Stimulated activated CD8-positive, alpha-beta memory T cell treated with anti-CD3 and anti-CD28 coated beads, Interleukin-12 subunit alpha, Interleukin-12 subunit beta, amount 100 ng/mL, for 4 hours (primary cell): ENCODE data around the gene RGS13.

Experiments
- DNase-seq: peaks from one replicate; pipeline ENCODE4 v3.0.0-alpha.2; 2020; ENCODE audit warnings: low read depth

Gene RGS13

DNA sequence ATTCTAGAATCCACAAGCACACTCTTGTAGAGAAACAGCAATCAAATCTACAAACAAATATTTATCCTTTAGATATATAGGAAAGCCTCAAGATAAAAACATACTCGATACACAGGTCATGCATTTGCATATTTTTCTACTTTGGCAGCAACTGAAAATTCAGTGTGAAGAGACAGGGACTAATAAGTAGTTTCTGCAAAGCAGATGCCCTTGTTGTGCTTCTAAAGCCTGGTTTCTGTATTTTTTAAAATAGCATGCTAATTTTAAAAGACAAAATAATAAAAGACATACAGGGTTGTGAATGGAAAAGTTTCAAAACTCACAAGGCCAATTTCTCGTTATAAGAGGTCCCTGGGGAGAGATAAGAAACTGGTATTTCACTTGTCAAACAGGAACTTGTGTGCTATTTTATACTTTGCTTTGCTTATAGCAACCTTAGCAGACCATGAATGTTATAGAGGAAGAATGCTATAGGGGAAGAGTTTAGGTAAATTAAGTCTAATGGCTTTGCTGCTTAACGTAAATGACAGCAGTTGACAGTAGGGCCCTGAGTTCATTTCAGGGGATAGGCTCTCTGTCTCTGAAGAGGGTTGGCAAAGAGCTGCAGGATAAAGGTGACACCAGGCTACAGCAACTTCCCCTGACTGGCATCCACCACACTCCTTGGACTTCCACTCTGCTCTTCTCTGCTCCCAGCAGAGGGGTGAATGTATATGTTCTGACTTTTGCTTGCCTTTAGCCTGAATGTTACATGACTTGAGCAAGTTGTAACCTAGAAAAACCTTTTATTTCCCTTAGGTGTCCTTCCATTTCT is 9.4 kb upstream of the RGS13 start:
- DNase-seq = no peak

DNA sequence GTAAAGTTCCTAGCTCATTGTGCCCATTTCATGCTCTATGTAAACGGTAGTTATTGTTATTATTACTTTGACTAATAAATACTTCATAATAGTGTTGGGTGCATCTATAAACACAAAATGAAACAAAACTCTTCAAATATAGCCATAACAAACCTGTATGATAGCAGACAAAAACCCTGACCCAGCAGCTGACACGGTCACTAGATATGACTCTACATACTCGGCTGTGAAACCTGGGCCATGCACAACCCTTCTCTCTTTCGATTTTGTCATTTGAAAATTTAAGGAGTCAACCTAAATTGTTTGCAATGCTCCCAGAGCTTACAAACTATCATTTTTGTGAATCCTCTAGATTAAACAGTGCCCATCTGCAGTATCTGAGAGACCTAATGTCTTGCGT is 8.0 kb upstream of the RGS13 start:
- DNase-seq = no peak

DNA sequence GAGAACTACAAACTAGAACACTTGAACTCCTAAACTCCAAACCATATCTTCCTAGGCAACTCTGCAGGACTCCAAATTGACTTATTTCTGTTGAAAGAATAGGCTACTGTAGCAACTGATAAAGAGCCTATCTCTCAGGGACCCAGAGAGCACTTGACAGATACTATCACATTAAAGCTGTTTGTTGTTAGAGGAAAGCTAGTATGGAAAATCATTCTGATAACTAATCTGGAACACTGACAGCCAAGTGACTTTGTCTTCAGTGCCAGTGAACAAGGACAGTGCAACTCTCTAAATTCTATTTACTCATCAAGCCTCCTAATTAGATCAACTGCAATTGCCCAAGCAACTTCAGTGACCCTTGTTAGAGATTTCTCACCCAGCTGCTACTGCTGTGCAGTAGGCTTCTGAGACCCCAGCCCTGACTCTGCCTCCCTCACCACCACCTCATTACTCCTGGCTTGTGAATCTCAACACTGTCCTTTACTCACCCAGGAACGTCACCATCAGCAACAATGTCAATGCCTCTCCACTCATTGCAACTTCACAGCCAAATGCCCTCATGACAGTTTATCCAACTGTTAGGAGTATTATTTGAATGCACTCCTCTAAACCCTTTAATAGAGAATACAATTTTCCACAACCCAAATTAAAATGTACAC is 7.4 kb upstream of the RGS13 start:
- no peak for DNase-seq

DNA sequence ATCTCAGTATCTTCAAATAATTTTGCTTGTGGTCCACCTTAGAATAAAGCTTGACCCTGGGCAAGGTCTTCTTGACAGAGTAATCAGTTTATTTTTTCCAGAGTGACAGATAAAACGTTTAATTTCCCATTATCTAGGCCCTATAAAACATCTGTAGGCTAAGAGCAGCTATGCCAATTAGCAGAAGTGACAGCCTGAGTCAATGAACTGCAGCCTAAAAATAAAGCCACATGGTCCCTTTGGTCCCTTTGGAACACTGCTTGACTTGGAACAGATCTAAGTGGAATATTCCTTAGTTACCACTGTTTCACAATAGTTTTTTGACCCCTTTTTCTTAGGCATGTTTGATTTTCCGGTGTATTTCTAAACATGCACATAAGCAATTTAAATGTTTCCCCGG is 6.3 kb upstream of the RGS13 start:
- no peak for DNase-seq

DNA sequence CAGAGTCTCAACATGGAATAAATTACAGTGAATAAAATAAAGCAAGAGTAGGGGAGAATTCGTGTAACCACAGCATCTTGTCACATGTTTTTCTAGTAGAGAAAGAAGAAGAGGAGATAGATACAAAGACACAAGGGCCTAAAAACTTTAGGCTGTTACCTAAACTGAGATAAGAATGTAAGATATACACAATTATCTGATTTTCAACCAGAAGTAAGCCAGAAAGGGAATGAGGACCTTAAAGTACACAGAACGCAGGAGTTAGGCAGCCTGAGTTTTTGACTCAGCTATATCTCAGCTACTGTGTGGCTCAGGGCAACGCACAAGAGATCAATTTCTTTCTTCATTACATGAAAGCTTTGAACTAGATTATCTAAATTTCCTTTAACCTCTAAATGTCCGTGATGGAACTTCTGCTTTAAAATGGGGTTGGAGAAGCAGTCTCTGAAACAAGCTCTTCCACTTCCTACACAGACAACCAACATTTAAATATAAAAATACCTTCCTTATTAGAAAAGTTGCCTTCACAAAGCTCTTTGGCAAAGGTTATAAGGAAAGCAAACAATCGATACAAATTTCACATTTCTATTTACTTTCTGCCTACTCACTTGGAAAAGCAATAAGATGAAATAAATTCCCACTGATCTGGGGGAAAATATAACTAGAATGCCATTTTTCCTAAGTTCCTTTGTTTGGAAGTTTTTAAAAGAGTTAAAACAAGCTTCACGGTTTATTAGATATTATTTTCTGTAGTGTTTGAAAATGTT is 5.2 kb upstream of the RGS13 start:
- DNase-seq = no peak

DNA sequence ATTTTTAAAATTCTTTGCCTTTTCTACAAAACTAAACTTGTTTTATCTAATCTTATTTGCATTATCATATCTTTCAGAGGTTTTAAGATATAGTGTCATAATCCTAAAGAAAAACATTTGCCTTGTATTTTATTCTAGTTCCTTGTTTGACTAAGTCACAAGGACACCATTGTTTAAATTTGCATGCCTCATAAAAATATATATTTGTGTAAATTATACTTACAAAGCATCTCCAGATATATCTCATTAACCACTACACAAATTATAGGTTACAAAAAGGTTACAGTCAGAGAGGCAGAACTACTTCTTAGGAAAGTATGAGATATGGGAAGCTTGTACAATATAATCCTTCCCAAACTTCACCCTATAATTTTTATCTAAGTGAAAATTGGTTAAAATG is 4.2 kb upstream of the RGS13 start:
- no peak for DNase-seq

DNA sequence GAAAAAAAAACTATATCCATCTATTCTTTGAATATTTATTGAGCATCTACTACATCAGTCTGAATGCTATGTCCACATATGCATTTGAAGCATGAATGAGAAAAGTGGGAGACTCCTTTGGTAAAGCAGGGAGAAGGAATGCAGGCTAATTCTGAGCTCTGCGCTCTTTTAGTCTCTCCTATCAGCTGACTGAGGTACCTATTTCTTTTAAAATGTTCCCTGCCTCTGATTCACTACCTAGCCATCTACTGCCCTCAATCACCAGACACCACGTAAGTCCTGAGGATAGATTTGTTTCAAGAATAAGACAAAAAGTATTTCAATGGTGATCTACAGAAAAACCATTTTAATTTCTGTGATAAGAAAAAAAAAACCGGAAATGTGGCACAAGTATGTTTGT is 3.8 kb upstream of the RGS13 start:
- DNase-seq = no peak

DNA sequence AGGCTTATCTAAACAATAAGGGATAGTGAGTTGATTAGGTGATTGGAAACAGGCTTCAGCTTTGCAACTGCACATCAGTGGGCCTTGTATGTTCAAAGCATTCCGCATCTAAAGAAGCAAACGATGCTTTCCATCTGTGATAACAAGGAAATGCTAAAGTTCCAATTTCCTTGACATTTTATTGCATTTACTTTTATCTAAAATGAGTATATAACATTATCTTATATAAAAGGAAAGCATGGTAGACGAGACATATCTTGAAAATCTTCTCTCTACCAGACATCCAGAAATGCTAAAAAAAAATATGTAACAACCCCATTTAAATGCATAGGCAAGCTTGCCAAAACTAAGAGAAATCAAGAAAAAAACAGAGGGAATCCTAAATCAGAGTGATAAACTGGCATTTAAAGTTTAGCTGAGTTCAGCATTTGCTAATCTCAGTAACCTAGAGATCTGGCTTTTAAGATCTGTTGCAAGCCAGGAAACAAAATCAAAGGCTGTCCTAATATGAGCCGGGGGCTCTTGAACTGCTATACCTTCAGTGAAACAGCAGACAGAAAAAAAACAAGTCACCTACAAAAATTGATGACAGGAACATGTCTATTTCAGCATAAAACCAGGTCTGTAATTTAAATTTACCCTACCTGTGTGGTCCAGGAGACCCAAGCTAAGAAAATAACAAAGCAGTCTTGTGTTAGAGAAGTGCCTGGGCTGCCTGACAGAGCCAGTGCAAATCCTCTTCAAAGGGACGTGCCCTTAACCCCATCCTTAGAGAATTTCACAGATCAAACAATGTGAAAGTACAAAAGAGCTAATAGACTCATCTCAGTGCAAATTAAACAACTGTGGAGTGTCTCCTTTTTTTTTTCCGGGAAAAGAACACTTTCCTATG is 3.1 kb upstream of the RGS13 start:
- DNase-seq = no peak

DNA sequence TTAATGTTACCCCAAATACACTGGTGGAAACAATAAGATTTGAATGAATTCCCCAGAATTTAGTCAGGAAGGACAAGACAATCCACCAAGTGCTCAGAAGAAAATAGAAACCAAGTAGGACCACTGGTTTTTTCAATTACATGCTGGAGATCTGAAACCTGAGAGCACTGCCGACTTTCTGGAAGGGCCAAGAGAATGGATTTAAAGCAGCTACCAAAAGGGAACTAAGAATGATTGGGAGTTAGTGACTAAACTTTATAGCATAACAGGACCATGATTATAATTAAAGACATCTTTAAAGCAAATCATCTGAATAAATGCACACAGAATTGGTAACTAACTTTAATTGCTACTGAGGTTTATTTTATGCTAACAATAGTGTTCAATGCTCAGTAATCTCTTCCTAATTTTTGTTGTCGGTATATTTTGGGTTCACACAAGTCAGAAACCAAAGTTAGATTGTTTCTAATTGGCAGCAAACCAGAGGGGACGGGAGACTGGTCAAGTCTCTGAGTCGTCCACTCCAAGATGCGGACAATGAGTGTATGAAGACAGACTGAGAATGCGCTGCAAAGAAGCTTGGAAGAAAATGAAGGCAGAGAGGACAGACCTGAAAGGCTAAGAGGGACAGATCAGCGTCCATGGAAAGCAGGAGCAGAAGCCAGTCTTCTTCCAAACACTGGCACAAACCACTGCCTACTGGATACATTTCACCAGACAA is 2.3 kb upstream of the RGS13 start:
- DNase-seq = no peak

DNA sequence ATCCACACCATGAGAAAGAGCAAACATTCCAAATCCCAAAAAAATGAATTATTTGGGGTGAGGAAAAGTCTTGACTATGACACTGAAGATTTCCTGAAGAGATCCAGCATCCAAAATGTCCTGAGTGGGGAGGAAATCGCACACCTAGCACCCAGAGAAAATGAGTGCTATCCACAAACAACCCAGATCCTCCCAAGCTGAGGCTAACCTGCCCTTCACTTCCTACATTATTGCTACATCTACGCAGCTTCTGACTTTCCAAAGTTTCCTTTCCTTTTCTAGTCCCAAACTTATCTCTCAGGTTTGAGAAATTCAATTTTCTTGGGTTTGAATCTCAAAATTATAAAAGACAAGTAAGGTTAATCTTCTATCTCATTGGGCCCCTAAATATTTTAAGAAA is 906 bp upstream of the RGS13 start:
- DNase-seq = no peak

DNA sequence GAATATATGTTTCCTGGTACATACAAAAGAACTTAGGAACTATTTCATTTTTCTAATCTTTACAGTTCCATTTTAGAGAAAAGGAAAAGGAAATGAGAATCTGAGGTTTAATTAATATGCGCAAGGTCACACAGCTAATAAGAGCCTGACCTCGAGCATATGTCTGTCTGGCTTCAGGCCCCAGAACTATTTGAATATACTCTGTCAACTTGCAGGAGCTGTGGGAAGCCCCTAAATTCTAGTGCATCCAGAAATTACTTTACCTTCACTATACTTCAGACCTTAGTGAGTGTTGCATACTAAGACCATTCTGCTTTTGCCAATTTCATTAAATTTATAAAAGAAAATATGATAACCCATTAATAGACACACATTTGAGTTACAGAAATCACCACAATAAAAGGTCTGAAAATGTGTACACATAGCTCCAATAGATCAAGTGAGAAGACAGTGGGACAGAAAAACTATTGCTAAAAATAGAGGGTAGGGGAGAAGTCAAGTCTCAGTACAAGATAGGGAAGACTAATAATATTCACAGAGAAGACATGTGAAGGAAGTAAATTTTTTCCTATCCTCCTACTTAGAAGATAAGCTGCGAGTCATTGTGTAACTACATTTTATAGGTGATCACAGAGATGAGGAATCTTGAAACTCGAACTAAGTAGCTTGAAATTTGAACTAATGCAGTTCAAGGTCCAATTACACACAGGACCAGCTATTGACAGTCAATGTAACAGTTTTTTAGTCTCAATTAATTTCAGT is 3.8 kb downstream of the RGS13 start:
- no peak for DNase-seq

DNA sequence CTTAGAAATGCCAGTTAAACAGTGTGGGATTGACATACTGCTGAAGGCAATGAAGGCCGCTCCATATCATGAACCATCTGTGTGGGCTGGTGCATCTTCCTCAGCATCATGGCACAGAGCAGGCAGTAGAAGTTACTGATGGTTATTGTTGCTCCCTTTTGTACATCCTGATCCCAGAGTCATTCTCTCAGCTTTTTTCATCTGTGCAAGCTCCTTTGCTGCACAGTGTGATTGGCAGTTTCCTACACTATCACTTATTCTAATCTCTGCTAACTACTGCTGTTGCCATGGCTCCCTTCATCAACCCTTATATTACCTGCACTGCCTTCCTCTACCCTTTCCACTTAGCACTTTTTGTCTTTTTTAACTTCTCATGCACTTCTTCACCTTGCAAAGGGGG is 16.2 kb downstream of the RGS13 start:
- DNase-seq = no peak

DNA sequence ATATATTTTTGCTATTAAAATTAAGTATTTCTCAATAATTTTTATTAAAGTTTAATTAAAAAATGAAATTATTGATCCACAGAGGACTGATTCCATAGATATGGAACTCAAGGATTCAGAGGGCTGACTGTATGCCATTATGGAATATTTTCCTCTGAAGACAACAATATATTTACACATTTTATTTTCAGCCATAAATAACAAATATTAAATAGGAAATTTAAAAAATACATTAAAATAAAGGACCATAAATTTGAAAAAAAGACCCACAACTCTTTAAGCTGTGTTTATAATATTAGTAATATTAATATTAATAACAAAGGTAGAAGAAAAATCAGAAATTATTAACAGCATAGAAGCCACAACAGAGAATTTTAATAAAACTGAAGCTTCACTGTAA is 18.2 kb downstream of the RGS13 start:
- no peak for DNase-seq

DNA sequence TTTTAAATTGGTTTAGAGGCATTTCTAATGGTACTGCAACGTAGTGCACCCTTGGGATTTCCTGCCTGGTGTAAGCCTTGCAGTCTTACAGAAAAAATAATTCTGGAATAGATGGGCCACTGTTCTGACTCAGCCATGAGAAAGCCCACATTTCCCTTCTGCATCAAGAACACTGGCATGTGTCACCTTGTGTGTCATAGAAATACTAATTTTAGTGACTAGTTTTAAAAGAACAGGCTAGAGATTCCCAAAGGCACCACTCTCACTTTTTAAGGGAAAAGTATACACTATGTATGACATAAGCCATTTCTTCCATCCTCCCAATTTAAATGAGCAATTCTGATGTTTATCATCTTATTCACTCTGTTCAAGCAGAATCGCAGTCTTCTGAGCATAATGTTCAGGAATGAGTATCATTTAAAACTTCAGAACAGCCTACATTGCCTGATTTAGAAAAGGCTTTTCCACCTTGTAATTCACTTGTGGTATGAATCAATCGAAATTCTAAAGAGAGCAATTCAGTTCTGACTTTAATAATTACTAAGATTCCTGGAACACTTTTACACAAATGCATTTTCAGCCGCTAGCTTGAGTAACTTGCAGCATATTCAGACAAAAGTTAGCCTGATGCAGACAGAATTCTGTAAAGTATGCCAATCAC is 18.8 kb downstream of the RGS13 start:
- DNase-seq = no peak

DNA sequence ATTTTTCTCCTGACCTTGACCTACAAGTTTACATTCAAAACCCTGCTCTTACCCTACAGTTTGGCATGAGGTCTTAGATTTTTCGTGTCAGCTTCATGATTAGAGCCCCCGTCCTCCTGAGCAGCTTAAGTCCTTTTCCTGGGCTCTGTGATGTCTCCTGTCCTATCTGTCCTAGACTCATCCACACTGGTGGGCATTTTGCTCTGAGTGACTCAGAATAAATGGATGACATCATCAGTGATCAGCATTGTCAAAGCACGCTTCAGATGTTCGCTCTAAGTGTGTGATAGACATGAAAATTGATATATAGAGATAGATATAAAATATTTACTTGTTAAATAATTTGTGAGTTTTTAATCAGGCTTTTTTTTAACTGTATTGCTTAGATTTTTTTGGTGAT is 21.8 kb downstream of the RGS13 start:
- DNase-seq = no peak

DNA sequence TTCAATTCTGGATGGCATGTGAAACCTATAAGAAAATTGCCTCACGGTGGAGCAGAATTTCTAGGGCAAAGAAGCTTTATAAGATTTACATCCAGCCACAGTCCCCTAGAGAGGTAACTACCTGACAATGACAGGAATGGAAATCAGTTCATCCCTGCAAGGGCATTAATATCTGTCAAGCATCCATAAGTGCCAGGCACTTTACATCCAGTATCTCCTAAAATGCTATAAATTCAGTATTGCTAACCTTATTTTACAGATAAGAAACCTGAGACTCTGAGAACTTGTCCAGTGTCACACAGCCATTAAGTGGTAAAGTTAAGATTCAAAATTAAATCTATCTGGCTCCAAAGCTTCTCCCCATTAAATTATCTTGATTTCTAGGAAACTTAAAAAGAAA is 22.3 kb downstream of the RGS13 start:
- no peak for DNase-seq

DNA sequence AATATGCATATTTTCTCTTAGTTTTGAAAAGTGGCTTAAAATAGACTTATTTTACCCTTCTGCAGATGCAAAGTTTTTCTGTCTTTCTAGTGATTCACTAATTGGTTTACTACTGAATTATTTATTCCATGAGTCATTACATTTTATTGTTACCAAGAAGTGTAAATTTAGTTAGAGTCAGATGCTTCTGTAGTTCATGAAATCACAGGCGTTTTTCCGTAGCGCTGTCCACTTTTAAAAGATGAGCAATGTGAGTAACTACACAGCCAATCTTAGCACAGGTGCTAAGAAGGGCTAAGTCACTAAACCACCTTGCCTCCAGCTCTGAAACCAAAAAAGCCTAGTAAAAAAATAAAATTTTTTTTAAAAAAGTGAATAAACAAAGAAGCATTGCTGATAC is 24.7 kb downstream of the RGS13 start:
- no peak for DNase-seq

DNA sequence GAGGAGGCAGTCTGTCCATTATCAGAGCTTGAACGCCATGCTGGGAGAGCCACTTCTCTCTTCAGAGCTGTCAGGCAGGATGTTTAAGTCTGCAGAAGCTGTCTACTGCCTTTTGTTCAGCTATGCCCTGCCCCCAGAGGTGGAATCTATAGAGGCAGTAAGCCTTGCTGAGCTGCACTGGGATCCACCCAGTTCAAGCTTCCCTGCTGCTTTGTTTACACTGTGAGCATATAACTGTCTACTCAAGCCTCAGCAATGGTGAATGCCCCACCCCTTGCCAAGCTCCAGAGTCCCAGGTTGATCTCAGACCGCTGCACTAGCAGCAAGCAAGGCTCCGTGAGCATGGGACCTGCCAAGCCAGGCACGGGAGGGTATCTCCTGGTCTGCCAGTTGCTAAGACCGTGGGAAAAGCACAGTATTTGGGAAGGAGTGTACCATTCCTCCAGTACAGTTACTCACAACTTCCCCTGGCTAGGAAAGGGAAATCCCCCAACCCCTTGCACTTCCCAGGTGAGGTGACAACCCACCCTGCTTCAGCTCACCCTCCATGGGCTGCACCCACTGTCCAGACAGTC is 32.5 kb downstream of the RGS13 start:
- DNase-seq = no peak

DNA sequence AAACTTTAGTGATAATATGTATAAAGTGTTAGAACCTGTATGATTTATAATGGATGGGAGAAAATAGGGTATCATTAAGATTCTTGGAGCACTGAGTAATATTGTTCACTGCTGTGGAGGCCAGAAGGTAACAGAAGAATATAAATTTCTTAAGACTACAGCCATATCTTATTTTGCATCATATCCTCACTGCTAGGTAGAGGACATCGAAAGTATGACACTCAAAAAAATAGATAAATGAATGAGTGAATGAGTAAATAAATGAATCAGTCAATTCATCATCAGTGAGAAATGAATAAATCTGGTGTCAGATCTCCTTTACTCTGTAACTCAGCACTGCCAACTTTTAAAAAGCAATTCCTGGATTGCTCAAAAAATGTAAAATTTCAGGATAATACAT is 33.2 kb downstream of the RGS13 start:
- DNase-seq = no peak

DNA sequence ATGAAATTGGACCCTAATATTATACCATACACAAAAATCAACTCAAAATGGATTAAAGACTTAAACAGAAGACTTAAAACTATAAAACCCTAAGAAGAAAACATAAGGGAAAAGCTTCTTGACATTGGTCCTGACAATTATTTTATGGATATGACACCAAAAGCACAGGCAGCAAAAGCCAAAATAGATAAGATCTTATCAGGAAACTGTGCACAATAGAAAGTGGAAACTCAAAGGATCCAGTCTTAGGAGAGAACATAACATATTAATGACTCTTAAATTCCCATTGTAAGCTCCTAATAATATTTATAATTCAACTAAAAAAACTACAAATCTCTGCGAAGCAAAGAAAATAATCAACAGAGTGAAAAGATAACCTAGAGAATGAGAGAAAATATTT is 39.8 kb downstream of the RGS13 start:
- no peak for DNase-seq
